ENCODE measurements around the gene SFXN1.

SFXN1 gene

DNA sequence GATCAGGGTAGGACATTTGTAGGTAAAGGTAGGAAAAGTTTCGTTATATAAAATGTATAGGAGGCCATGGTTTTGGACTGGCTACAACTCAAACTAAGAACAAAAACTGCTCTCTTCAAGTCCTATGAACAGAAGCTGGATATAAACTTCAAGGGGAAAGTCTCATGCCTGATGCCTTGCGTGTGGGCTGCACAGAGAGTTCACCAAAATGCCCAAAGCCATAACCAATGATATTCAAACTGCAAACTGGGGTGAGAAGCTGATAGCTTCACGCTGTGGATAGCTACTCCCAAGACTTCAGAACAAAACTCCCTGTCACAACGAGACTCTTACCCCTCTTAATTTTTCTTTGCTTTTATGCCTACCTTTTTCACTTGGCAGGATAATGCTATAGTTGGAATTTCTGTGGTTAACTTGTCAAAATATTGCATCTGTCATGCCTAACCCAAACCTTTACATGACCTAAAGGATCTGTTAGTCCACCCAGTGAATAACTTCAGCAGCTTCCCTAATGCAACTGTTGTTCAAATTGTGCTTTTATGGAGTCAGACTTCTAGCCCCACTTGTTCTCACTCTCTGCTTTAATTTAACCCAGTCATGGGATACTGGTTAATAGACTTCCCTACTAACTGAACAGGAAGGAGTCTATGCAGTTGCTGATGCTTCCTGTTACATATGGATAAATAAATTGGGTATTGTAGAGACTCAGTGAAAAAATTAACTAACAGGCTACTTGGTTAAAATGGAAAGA is 71.9 kb downstream of the SFXN1 start:
- no peak for DNase-seq (ENCODE audit: low spot score)
- in situ Hi-C loops (cut with MboI; ENCODE audit: low pct_unique_long_range_greater_than_20kb, low sequenced_read_pairs, unreplicated experiment): no loop called here
- TF ChIP-seq, protein P1, sequence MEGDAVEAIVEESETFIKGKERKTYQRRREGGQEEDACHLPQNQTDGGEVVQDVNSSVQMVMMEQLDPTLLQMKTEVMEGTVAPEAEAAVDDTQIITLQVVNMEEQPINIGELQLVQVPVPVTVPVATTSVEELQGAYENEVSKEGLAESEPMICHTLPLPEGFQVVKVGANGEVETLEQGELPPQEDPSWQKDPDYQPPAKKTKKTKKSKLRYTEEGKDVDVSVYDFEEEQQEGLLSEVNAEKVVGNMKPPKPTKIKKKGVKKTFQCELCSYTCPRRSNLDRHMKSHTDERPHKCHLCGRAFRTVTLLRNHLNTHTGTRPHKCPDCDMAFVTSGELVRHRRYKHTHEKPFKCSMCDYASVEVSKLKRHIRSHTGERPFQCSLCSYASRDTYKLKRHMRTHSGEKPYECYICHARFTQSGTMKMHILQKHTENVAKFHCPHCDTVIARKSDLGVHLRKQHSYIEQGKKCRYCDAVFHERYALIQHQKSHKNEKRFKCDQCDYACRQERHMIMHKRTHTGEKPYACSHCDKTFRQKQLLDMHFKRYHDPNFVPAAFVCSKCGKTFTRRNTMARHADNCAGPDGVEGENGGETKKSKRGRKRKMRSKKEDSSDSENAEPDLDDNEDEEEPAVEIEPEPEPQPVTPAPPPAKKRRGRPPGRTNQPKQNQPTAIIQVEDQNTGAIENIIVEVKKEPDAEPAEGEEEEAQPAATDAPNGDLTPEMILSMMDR (IDR thresholded peaks at IDR 0.05; ENCODE audit: extremely low read depth, insufficient read depth, missing control alignments): no peak

DNA sequence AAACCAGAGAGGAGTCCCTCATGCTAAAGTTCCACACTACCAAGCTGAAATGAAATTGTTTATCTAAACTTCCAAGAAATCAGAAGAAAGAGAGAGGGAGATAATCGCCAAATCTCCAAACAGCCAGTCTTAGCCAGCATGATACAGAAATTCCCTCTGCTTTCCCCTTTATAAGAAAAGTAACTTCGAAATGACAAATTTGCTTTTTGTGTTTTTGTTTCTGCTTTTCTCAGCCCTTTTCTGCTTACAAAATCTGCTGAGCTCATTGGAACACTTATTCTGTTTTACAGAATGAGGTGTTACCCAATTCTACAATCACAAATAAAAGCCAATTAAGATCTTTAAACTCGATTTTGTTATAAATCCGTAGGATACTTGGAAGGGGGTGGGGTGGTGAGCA is 72.9 kb downstream of the SFXN1 start:
- in situ Hi-C loops (cut with MboI; ENCODE audit: low pct_unique_long_range_greater_than_20kb, low sequenced_read_pairs, unreplicated experiment): no loop called here
- TF ChIP-seq, protein P1 (IDR thresholded peaks at IDR 0.05; ENCODE audit: extremely low read depth, insufficient read depth, missing control alignments): no peak
- DNase-seq (ENCODE audit: low spot score): no peak

DNA sequence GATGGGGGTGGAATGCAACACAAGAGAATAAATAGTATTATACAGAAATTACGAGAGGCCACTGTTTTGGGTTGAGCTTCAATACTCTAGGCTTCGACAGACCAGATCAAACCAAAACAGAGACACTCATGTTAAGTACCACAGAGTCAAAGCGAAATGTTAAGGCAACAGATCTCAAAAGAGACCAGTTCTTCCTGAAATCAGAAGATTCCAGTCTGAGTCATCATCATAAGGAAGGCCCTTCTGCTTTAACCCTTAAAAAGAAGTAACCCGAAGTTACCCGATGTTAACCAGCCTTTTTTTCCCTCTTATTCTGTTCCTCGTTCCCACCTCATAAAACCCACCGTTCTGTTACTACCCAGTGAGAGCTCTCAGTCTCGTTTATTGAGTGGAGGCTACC is 75.9 kb downstream of the SFXN1 start:
- in situ Hi-C loops (cut with MboI; ENCODE audit: low pct_unique_long_range_greater_than_20kb, low sequenced_read_pairs, unreplicated experiment): no loop called here
- no peak for DNase-seq (ENCODE audit: low spot score)
- TF ChIP-seq, protein P1 (IDR thresholded peaks at IDR 0.05; ENCODE audit: extremely low read depth, insufficient read depth, missing control alignments): no peak

DNA sequence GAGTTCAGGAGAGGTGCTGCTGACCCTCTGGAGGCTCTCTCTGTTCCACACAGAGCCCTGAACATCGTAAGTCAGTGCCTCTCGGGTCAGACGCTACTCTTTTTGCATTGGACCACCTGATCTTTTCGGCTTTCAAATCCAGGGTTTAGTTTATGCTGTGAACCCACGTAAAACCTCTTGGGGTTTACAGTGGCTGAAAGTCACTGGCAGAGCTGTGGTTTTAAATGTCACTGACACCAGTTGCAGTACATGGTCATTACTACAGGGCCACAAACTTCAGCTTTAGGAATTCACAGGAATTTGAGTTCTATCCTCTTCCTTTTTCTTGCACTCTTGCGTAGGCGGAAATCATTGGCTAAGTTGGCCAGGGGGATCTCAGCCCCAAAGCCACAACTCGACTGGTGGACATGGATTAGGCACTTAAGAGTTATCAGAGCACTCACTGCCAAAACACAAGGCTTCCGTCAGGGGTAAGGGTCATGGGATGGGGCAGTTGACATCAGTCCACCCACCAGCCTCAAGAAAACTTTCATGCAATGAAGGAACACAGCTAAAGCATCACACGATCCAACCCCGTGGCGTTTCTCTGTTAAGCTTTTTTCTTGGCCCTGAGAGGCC is 76.9 kb downstream of the SFXN1 start:
- DNase-seq (ENCODE audit: low spot score): no peak
- in situ Hi-C loops (cut with MboI; ENCODE audit: low pct_unique_long_range_greater_than_20kb, low sequenced_read_pairs, unreplicated experiment): no loop called here
- TF ChIP-seq, protein P1 (IDR thresholded peaks at IDR 0.05; ENCODE audit: extremely low read depth, insufficient read depth, missing control alignments): no peak

- no peak for DNase-seq (ENCODE audit: low spot score)
- in situ Hi-C loops (cut with MboI; ENCODE audit: low pct_unique_long_range_greater_than_20kb, low sequenced_read_pairs, unreplicated experiment): no loop called here
- TF ChIP-seq, protein P1 (IDR thresholded peaks at IDR 0.05; ENCODE audit: extremely low read depth, insufficient read depth, missing control alignments): no peak
These were observed 78.4 kb downstream of the SFXN1 start for GRCh38 chr5:175556794-175557193.

DNA sequence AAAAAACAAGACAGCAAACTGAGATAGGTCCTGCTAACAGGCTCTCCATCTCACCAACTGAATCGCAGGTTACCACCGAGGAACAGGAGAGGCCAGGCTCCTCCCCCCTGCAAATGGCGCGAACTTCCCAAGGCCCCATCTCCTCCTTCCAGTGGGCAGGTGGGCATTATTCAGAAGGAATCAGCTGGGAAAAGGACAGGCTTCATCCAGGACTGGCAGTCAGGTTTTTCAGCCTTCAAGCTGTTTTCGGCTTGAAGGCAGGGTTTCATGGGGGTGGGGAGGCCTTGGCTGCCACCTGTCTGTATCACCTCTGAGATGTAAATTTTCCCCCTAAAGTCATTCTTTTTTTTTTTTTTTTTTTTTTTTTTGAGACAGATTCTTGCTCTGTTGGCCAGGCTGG is 79.4 kb downstream of the SFXN1 start:
- no peak for DNase-seq (ENCODE audit: low spot score)
- in situ Hi-C loops (cut with MboI; ENCODE audit: low pct_unique_long_range_greater_than_20kb, low sequenced_read_pairs, unreplicated experiment): no loop called here
- TF ChIP-seq, protein P1 (IDR thresholded peaks at IDR 0.05; ENCODE audit: extremely low read depth, insufficient read depth, missing control alignments): no peak
